ENCODE data around the gene CDK6.
"Not testable (repeated sequence)": the region's sequence is repeated elsewhere in the genome, so short reads cannot be mapped to it uniquely, and the experiment has no call there.

The CDK6 gene

DNA sequence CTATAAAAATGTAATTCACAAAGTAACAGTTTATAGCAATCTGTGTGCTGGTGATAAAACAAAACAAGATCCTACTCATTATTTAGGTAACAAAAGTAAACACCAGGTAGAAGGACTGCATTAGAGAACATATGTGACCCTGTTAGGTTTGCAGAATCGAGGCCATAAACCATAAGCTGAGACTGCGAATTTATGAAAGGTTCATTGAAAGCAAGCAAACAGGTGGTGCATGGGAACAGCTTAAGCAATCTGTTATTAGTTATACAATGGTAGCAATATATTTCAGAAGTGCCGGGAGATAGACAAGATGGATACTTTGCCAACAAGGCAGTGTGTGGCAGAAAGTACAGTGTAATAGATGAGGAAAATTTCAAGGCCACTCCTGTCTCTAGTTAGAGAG, 222.7 kb downstream of the CDK6 start:
- no peak for DNase-seq

DNA sequence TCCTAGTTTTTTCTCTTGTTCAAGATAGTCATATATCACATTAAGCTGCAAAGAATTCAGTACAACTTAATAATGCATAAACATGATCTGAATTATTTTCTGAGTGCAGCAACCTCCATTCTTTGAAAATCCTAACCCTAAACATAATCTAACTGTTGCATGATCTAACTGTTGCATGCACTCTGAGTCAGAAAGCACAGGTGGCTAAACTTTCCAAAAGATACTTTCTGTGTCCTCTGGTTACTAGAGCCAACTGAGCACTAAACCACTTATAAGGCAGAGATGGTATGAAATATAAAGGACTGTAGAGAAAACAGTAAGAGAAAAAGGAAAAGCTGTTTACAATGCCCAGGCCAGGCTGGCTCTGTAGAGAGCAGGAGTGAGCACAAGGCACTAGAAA, 223.2 kb downstream of the CDK6 start:
- DNase-seq: no peak

DNA sequence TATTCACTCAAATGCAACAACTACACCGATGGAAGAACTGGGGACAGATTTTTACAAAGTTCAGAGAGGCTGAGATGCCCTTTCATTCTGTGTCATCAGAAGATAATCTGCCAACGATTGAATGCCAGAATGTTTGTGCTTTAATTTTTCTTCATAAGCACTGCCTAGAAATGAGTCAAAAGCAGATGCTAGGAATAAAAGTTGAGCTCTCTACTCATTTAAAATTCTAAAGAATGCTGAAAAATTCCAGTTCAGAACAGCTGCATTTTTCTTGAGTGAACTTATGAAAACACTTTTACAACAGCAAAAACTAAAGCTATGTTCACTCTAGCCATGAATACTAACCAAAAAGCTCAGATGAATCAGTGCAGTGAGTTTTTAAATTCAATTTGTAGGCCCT, 223.9 kb downstream of the CDK6 start:
- DNase-seq: no peak

DNA sequence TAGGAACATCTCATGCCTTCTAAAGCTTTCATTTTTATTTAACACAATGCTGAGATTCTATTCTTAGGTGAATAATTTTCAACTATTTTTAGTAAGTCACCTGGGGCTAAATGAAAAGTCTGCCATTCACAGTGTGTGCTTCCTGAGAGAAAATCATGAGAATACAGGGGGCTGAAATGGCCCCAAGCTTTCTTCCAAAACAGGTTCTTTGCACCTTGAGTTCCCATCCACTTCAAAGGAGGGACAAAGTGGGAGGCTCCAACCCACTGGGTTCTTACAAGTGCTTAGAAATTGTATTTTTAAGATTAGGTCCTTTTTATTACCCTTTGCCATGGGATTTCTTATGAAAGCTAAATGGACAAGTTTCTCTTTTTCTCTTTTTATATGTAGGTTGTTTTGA, 224.6 kb downstream of the CDK6 start:
- DNase-seq: no peak

DNA sequence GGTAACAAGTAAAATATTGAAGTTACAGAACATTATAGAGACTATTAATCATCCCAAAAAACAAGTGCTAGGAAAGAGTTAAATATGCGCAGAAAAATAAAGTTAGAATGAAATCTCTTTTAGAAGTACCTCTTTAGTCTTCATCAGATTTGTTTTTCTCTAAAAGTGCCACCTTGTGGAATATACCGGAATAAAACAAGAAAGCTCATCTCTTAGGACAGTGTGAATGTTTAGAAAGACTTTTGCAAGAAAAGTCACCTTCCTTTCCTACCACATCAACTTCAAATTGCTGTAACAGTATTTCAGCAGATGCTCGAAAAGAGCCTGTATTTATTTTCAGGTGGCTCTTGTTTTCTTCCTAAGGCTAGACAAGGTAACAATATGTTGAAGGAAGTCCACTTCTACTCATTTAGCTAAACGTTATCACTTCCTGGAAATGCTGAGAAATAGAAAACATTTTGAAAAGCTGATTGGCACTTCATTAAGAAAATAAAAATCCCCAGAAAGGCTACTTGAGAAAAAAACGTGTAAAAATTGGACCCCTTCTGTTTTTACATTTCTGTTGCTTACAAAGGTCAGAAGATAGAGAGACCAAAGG, 226.4 kb downstream of the CDK6 start:
- peak; percentile 10 for DNase-seq

DNA sequence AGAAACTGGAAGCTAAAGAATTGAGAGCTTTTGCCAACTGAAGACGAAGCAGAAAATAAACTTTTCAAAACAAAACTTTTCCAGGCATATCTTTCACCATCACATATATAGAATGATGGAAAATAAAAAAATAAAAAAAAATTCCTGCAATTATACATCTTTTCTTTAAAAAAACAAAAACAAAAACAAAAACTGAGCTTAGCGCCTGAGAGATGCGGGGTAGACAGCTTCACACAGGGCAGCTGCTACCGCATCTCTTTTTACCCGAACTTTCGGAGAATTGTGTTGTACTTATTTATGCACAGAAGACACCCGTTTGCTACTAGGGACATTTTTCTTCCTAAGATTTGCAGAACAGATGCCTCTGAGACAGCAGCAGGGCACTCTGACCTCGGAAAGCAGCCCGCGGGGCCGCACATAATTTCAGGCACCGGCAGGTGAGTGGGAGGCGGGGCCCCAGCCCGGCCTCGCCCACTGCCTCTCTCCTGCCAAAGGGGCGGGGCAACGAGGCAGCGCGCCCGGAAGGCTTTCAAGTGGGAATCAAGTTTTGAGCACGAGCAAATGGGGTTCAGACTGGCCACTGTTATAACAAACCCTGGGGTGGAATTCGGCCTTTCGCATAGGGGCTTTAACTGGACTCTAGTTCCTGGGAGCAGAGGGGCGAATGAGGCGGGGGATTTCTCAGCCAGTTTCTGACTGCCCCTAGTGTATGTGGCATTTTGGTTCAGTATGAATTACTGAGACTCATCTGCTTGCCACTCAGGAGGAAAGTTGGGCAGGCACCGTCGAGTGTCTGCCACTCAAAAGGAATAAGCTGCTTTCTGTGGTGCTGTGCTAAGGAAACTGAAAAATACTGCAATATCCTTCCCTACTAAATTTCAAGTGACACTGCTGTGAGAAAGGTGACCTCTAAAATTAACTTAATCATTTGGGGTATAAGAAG, 227.7 kb downstream of the CDK6 start:
- peak; percentile 30 for DNase-seq

DNA sequence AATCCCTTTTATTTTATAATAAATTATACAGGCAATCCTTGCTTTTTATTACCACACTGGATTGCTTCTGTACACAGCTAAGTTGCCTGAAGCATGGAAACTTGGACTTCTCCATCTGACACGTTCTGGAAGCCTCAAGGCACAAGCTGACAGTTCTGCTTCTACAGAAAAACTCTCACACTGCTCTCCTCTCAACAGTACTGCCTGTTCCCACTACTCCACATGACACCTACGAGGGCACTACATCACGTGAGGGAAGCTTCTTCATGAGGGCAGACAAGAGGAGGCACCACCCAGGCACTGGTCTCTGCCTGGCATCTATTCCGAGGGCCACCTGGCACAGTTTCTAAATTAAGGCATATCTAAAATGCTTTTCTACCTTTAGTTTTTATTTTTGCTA, 229.4 kb downstream of the CDK6 start:
- DNase-seq: no peak

DNA sequence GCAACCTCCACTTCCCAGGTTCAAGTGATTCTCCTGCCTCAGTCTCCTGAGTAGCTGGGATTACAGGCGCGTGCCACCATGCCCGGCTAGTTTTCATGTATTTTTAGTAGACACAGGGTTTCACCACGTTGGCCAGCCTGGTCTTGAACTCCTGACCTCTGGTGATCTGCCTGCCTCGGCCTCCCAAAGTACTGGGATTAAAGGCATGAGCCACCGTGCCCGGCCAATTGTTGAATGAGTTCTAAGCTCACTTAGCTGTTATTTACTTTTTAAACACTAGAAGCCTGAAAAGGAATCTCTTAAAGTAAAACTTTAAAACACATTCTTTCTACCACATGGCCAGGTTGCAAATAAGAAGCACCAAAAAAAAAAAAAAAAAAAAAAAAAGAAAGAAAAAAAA, 231.9 kb downstream of the CDK6 start:
- DNase-seq: not testable (repeated sequence)

DNA sequence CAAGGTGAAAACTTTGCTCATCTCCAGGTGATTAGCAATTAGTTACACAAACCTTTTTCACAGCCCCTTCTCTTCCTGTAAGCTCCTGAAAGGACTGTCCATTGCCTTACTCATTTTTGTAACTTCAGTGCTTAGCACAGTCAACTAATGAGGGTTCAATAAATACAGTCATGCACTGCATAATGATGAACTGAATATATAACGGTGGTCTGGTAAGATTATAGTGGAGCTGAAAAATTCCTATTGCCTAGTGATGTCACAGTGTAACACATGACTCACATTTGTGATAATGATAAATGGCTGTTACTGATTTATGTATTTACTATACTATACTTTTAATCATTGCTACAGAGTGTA, 233.3 kb downstream of the CDK6 start:
- no peak for DNase-seq

DNA sequence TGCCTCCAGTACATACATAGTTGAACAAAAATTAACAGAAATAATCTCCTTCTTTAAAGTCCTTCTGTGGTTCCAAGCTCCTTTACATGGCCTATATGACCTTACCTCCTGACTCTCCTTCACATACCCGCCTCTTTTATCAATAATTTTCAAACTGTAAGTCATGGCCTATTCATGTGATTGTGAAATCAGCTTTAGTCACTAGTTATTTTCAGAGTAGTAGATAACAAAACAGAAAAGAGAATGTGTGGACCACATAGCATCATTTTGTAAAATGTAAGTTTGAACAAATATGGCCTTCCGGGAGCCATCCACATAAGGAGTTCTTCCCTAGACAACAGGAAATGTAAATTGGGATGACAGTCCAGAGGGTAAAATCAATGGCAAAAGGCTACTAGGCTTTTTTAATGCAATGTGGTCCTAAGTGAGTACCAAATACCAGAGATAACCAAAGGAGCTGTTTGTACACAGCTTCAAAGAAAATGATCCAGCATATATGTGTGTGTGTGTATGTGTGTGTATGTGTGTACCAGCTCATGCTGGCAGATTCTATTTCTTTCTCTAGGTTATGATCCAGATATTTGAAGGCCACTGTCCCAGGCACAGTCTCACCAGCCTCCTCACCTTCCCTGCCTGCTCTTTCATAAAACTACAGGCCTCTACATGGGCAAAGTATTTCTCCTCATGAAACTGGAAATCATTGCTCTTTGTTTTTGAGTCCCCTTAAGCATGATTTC, 233.9 kb downstream of the CDK6 start:
- no peak for DNase-seq

DNA sequence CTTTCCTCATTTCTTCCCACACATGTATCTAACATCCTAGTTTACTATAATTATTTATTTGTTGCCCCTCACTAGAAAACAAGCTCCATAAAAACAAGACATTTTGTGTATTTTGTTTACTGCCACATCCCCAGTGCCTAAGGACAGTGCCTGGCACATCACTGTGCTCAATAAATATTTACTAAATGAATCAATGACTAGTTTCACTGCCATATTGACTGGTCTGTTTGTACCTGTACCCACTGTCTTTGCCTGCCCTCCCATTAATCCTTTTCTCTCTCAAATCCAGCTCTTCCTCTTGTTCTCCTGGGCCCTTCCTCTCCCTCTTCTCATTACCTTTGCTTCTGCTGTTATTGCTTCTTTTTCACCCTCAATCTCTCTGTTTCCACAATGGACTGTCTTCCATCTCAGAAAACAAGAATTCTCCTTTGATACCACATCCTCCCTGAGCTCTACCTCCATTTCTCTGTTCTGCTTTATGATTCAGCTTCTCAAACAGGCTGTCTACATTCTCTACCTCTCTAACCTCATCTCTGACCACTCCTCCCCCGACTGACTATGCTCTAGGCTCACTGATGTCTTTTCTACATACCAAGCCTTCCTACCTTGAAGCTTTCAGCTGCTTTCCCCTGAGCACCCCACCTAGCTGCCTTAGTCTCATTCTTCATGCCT, 237.9 kb downstream of the CDK6 start:
- DNase-seq: no peak

DNA sequence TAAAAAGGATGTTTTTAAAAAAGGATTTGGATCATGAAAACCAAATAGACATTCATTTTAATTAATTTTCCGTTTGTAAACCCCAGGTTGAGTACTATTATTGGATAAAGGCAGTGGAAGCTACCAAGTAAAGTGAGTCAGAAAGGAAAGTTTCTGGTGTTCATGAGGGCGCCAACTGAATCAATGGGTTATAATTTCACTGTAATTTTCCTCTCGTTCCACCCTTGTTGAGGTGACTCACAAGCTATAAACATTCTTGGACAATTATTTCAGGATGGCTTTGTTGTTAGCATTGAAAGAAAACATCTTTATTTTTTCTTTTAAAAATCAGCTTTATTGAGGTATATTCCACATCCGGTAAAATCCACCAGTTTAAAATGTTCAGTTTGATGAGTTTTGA, 241.1 kb downstream of the CDK6 start:
- DNase-seq: no peak

DNA sequence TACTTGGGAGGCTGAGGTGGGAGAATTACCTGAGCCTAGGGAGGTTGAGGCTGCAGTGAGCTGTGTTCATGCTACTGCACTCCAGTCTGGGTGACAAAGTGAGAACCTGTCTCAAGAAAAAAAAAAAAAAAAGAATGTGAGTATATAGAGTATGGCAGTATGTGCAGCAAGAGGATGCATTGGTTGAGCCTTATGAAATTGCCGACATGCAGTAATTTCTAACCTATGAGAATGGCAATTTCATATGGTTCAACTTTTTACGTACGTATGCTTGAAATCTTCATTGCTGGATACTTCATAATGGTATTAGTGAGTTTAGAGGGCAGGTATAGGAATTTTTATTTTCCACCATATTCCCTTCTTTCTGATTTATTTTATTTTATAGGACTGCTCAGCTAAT, 241.6 kb downstream of the CDK6 start:
- DNase-seq: no peak

DNA sequence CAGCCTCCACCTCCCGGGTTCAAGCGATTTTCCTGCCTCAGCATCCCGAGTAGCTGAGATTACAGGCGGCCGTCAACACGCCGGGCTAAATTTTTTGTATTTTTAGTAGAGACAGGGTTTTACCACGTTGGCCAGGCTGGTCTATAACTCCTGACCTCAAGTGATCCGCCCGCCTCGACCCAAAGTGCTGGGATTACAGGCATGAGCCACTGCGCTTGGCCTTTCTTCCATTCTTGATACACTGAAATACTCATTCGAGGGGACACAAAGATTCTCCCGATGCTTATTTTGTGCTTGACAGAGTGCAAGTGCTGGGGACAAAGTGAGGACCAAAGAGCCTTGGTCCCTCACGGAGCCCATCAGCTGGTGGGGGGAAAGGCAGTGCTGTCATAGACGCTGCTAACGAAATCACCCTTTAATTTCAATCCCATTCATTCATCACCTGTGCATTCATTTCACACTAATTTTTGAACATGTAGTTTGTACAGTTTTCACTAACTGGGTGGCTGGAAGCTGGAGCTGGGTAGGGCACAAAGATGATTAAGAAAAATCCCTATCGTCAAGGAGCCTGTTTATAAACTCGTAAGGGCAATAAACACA, 245.6 kb downstream of the CDK6 start:
- no peak for DNase-seq

DNA sequence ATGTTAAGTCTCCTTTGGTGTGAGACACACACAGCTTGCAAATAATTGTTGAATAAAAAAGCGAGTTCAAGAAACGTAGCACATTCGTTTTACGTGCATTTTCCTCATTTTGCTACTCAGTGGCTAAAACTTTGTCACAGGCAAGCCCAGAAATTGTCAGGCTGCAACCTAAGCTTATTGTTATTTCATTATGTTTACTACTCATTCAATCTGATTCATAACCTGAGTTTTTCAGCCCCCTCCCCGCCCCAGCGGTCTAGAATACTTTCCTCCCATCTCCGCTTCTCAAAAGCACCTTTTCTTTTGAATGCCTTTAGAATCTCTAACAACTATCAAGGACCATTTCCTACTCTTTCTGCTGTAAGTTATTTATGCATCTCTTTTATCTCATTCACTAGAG, 247.3 kb downstream of the CDK6 start:
- DNase-seq: no peak

DNA sequence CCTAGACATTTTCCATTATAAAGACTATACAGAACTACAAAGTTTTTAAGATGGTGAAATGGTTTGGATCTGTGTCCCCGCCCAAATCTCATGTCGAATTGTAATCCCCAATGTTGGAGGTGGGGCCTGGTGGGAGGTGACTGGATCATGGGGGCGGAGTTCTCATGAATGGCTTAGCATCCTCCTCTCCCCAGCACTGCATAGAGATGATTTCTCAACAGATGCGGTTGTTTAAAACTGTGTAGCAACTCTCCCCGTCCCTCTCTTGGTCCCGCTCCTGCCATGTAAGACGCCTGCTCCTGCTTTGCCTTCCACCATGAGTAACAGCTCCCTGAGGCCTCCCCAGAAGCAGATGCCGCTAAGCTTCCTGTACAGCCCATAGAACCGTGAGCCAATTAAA, 247.8 kb downstream of the CDK6 start:
- no peak for DNase-seq

DNA sequence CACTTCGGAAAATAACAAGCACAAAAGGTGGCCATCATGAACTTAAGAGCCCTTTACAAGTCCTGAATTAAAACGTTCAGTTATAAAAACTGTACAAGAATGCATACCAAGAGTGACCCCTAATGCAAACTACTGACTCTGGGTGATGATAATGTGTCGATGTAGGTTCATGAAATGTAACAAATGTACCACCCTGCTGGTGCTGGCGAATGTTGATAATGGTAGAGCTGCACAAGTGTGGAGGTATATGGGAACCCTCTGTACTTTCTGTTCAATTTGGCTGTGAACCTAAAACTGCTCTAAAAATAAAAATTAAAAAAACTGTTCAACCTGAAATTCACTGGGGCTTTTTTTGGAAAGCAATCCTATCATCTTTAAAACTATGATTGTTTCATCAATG, 249.5 kb downstream of the CDK6 start:
- DNase-seq: no peak

DNA sequence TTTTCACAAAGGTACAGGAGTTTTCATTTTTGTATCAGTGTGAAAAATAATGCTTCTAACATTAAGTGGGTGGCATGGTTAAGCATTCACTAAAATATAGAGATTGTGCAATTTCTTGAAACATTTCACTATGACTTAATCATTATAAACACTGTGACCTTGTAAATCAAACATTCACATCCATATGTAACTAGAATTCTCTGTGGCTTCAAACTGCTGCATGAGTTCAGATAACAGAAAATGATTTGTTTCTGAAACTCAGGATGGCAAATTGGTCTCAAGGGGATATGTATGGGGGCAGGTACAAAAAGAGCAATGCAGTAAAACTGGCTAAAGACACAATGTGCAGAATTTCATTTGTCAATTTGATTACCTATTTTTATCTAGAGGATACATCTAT, 250.0 kb downstream of the CDK6 start:
- no peak for DNase-seq

DNA sequence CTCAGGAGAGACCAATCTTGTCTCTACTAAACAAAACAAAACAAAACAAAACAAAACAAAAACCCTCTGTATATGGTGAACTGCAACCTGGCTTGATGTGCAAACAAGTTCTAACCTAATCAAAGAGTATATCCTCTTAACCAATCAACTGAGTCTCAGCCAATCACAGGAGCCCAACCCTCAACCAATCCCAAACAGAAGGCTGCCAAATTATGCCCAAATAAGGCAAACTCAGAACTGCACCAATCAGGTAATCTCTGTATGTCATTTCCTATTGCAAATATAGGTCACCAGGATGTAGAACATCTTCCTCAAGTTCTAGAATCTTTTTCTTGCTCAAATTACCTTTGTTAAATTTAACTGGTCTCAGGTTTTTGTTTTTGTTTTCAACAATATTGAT, 251.4 kb downstream of the CDK6 start:
- no peak for DNase-seq

DNA sequence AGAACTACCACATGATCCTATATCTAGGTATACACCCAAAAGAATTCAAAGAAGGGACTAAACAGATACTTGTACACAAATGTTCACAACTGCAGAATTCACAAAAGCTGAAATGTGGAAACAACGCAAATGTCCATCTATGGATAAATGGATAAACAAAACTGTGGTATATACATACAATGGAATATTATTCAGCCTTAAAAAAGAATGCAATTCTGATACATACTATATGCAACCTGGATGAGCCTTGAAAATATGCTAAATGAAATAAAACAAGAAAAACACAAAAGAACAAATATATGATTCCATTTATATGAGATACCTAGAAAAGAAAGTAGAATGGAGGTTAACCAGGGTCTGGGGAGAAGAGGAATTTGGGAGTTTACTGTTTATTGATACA, 253.4 kb downstream of the CDK6 start:
- no peak for DNase-seq

DNA sequence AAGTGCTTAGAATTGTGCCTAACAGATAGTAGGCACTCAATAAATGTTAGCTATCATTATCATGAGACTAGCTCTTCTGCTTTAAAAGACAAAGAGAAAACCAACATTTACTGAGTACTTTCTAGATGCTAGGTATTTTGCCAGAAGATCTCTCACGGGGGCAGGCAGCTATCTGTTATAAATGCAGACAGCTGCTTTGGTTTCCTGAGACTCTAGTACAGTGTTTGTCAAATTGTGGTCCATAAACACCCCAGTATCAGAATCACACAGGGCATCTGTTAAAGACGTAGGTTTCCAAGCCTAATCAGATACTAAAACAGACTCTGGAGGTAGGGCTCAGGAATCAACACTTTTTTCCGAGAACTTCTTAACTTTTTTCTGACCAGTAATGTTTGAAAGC, 260.1 kb downstream of the CDK6 start:
- no peak for DNase-seq

DNA sequence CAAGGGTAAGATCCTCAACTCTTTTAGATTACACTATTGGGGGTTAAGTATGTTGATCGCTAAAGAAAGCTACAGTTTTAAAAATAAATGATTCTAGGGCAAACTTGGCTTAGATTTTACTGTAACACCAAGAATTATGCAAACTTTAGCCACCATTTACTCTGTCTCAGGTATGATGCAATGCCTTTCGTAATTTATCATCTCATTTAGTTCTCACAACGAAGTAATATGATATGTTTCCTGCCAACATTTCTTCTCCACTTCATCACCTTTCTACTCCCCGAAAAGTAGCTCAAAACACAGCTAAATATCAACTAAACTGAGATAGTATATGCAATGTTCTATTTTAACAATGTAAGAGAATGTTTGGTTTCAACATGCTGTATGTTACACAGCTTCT, 267.2 kb downstream of the CDK6 start:
- no peak for DNase-seq

DNA sequence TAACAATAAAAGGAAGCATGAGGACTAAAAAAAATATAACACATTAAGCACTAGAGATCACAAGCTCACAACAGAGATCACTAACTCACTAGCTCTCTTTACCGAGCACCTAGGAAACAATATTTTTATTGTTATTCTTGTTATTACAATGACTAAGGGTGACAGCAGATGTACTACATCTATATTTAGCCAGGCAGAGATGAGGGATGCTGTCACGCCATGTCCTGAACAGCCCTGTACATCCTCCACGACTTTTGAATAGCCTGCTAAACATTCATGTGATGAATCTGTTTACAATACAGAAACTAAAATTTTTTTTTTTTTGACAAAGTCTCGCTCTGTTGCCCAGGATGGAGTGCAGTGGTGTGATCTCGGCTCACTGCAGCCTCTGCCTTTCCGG, 268.9 kb downstream of the CDK6 start:
- no peak for DNase-seq
